Spinal cord (tissue), 10 donors: ENCODE results near the gene JSRP1. TPM values are rescaled to one million over a fixed set of nuclear protein-coding genes. Genes with fewer than 3 reads are reported as not detected.

Experiments used
- DNase-seq, 6 donors: peaks; one replicate each; pipeline versions ENCODE4 v3.0.0 to v3.0.0-alpha.2; 2013 to 2015; ENCODE audit warnings: low spot score in 6 of 6, low read depth in 4 of 6
- H3K27ac ChIP-seq: one replicate; pipeline ENCODE4 v1.5.1; 2013; ENCODE audit warnings: low read depth, low read length, control low read depth
- H3K27me3 ChIP-seq: one replicate; pipeline ENCODE4 v1.6.1; 2013; ENCODE audit warnings: low read length; ENCODE audit not compliant: control insufficient read depth, insufficient read depth
- H3K36me3 ChIP-seq: one replicate; pipeline ENCODE4 v1.6.1; 2013; ENCODE audit warnings: low read length; ENCODE audit not compliant: control insufficient read depth, insufficient read depth
- H3K4me1 ChIP-seq: one replicate; pipeline ENCODE4 v1.6.1; 2013; ENCODE audit warnings: low read length; ENCODE audit not compliant: control insufficient read depth, insufficient read depth
- H3K4me3 ChIP-seq: one replicate; pipeline ENCODE4 v1.5.1; 2013; ENCODE audit warnings: low read depth, low read length, control low read depth
- H3K9me3 ChIP-seq: one replicate; pipeline ENCODE4 v1.6.1; 2013; ENCODE audit warnings: low read length; ENCODE audit not compliant: control insufficient read depth, insufficient read depth
- WGBS: methylation state at CpG from one replicate; pipeline ENCODE4 v1.1.5; 2013; ENCODE audit warnings: missing lambda C conversion rate; ENCODE audit not compliant: insufficient coverage; 5-methylcytosine and 5-hydroxymethylcytosine counted together
- polyA plus RNA-seq, 2 donors: library from polyadenylated mRNA; unstranded; fragments of 120-200 nt; gene quantifications; one replicate each; pipeline ENCODE4 v1.2.1, GENCODE V29; 2013; ENCODE audit not compliant: insufficient read length in 2 of 2
- total RNA-seq, 2 donors: library from RNA; depleted of rRNA in 1 of 2; stranded (reverse); fragments of 120-200 nt in 1 of 2; fragments of >200 nt in 1 of 2; gene quantifications; one replicate each; pipeline versions ENCODE4 v1.2.3 to v1.2.4, GENCODE V29; 2013 to 2014
- donor health status: healthy.

Gene JSRP1
- total and polyA plus RNA-seq, 4 donors: 0.33 to 0.90 (median 0.72) TPM

- H3K36me3 ChIP-seq: peaks cover 99% of the 10 kb centered on the region
- no peak overlapping the region for H3K4me3 ChIP-seq
- peaks cover 25% of the 10 kb centered on the region for H3K4me1 ChIP-seq
- WGBS: 95% methylated on average over 21 of the region's 21 CpGs
- H3K27me3 ChIP-seq: no peaks in the 10 kb centered on the region
- peak overlapping the region; percentile 13 for H3K27ac ChIP-seq
- no peaks in the 10 kb centered on the region for H3K9me3 ChIP-seq
- no peak for DNase-seq
Measured at GRCh38 chr19:2219726-2220125, 36.5 kb downstream of the JSRP1 start.

DNA sequence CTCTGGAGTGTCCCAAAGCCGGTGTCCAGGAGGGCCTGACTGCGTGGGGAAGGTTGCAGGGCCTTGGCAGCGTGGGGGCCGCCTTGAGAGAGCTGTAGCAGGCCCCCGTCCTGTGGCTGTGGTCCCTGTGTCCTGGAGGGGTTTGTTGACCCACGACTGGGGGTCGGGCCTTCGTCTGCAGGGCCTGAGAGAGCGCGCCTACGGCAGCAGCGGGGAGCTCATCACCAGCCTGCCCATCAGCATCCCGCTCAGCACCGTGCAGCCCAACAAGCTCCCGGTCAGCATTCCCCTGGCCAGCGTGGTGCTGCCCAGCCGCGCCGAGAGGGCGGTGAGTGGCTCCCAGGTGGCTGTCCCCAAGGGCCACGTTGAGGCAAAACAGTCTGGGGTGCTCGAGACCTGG lies 38.6 kb downstream of the JSRP1 start:
- DNase-seq: no peak
- Histone ChIP-seq H3K4me1 (peaks cover 25% of the 10 kb centered on the region), H3K27me3 (no peaks in the 10 kb centered on the region), H3K4me3 (no peak overlapping the region), H3K27ac (no peak overlapping the region), H3K36me3 (peaks cover 99% of the 10 kb centered on the region), H3K9me3 (no peaks in the 10 kb centered on the region)
- WGBS: 96% methylated on average over 22 of the region's 22 CpGs

DNA sequence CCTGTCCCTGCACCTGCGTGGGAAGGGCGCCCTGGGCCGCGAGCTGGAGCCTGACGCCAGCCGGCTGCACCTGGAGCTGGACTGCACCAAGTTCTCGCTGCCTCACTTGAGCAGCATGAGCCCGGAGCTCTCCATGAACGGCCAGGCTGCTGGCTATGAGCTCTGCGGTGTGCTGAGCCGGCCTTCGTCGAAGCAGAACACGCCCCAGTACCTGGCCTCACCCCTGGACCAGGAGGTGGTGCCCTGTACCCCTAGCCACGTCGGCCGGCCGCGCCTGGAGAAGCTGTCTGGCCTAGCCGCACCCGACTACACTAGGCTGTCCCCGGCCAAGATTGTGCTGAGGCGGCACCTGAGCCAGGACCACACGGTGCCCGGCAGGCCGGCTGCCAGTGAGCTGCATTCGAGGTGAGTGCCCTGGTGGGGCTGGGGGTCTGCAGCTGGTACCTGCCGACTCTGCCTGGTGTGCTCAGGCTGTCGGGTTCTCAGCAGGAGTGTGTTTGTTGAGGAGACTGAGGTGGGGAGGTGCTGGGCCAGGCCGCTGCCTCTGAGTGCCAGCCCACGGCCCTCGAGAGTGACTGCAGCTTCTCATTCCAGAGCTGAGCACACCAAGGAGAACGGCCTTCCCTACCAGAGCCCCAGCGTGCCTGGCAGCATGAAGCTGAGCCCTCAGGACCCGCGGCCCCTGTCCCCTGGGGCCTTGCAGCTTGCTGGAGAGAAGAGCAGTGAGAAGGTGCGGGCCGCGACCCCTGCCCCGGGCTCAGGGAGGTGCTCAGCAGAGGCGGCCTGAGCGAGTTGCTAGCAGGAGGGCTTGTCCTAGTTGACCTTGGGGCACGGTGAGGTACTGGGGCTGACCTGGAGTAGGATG lies 39.6 kb downstream of the JSRP1 start:
- DNase-seq: no peak
- Histone ChIP-seq H3K4me1 (peaks cover 21% of the 10 kb centered on the region), H3K36me3 (peaks cover 99% of the 10 kb centered on the region), H3K4me3 (no peak overlapping the region), H3K27ac (no peak overlapping the region), H3K27me3 (no peaks in the 10 kb centered on the region), H3K9me3 (no peaks in the 10 kb centered on the region)
- 96% methylated on average over 43 of the region's 43 CpGs for WGBS

- Histone ChIP-seq H3K27ac (no peak overlapping the region), H3K9me3 (no peaks in the 10 kb centered on the region), H3K4me3 (no peak overlapping the region), H3K27me3 (no peaks in the 10 kb centered on the region), H3K4me1 (peaks cover 9% of the 10 kb centered on the region), H3K36me3 (peaks cover 100% of the 10 kb centered on the region)
- DNase-seq: no peak
- 77% methylated on average over 27 of the region's 31 CpGs for WGBS
Measured at GRCh38 chr19:2215281-2215751, 40.9 kb downstream of the JSRP1 start.

- H3K4me3 ChIP-seq: no peak overlapping the region
- no peak overlapping the region for H3K27ac ChIP-seq
- WGBS: 88% methylated on average over 17 of the region's 17 CpGs
Measured at GRCh38 chr19:2214251-2214650, 42.0 kb downstream of the JSRP1 start.

DNA sequence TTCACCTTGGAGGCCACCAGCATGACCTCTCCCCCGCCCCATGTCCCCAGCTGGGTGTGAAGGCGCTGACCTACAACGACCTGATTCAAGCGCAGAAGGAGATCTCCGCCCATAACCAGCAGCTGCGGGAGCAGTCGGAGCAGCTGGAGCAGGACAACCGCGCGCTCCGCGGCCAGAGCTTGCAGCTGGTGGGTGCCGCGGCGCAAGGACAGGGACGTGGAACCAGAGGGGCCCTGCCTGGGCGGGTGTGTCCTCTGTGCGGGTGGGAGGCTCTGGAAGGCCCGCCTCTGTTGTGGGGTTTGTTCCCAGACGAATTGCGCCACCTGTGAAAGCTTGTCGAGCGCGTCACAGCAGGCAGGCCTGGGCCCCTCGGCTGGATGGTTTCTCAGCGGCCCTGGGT lies 42.4 kb downstream of the JSRP1 start:
- no peak for DNase-seq
- Histone ChIP-seq H3K27ac (no peak overlapping the region), H3K9me3 (no peaks in the 10 kb centered on the region), H3K4me3 (no peak overlapping the region), H3K27me3 (no peaks in the 10 kb centered on the region), H3K36me3 (peaks cover 100% of the 10 kb centered on the region), H3K4me1 (no peaks in the 10 kb centered on the region)
- WGBS: 80% methylated on average over 25 of the region's 26 CpGs

More at GRCh38 chr19:2214251-2214650, 42.0 kb downstream of the JSRP1 start:
- H3K9me3 ChIP-seq: no peaks in the 10 kb centered on the region
- H3K4me1 ChIP-seq: peaks cover under 1% of the 10 kb centered on the region
- H3K27me3 ChIP-seq: no peaks in the 10 kb centered on the region
- peaks cover 100% of the 10 kb centered on the region for H3K36me3 ChIP-seq
- DNase-seq: no peak

- WGBS: 94% methylated on average over 21 of the region's 21 CpGs
- no peaks in the 10 kb centered on the region for H3K27me3 ChIP-seq
- no peaks in the 10 kb centered on the region for H3K4me1 ChIP-seq
- no peak for DNase-seq
- H3K9me3 ChIP-seq: no peaks in the 10 kb centered on the region
- H3K36me3 ChIP-seq: peaks cover 100% of the 10 kb centered on the region
- H3K27ac ChIP-seq: no peak overlapping the region
- no peak overlapping the region for H3K4me3 ChIP-seq
Measured at GRCh38 chr19:2212861-2213711, 43.1 kb downstream of the JSRP1 start.

GRCh38 chr19:2210987-2211740 lies 45.1 kb downstream of the JSRP1 start:
- no peak for DNase-seq
- Histone ChIP-seq H3K4me3 (no peak overlapping the region), H3K27me3 (no peaks in the 10 kb centered on the region), H3K4me1 (no peaks in the 10 kb centered on the region), H3K36me3 (peaks cover 100% of the 10 kb centered on the region), H3K9me3 (no peaks in the 10 kb centered on the region), H3K27ac (no peak overlapping the region)
- 96% methylated on average over 33 of the region's 33 CpGs for WGBS

DNA sequence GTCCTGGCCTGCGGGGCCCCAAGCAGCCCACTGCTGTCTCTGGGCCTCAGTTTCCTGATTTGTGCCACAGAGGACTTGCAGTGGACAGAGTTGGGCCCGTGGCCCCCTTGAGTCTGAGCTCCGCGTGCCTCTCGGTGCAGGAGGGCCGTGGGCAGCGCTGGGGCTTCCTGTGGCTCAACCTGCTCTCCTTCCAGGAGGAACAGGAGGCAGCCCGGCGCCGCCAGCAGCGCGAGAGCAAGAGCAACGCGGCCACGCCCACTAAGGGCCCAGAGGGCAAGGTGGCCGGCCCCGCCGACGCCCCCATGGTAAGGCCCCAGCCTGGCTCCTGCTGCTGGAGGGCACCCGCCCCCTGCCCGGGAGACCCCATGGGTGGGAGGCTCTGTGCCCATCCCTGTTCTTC lies 46.0 kb downstream of the JSRP1 start:
- H3K9me3 ChIP-seq: no peaks in the 10 kb centered on the region
- no peaks in the 10 kb centered on the region for H3K27me3 ChIP-seq
- H3K4me1 ChIP-seq: no peaks in the 10 kb centered on the region
- H3K36me3 ChIP-seq: peaks cover 98% of the 10 kb centered on the region
- 93% methylated on average over 21 of the region's 21 CpGs for WGBS
- H3K27ac ChIP-seq: no peak overlapping the region
- H3K4me3 ChIP-seq: no peak overlapping the region
- DNase-seq: no peak
